AG09309 (cell line): ENCODE data around the gene NR2E3.

ENCODE experiments used
- DNase-seq: peaks from one replicate; pipeline ENCODE4 v3.0.0-alpha.2; 2010; ENCODE audit warnings: low read depth
- H3K4me3 ChIP-seq: 2 replicates; pipeline ENCODE4 v1.5.1; 2011; ENCODE audit warnings: mild to moderate bottlenecking, low read depth, low read length, moderate library complexity; ENCODE audit not compliant: control insufficient read depth
- TF ChIP-seq, protein P1 (sequence below): IDR thresholded peaks from 2 replicates; pipeline ENCODE4 v1.5.1; 2011; ENCODE audit warnings: mild to moderate bottlenecking, low read depth, low read length, inconsistent platforms; ENCODE audit not compliant: insufficient read depth, control insufficient read depth; ENCODE audit errors: missing control alignments

Gene NR2E3

DNA sequence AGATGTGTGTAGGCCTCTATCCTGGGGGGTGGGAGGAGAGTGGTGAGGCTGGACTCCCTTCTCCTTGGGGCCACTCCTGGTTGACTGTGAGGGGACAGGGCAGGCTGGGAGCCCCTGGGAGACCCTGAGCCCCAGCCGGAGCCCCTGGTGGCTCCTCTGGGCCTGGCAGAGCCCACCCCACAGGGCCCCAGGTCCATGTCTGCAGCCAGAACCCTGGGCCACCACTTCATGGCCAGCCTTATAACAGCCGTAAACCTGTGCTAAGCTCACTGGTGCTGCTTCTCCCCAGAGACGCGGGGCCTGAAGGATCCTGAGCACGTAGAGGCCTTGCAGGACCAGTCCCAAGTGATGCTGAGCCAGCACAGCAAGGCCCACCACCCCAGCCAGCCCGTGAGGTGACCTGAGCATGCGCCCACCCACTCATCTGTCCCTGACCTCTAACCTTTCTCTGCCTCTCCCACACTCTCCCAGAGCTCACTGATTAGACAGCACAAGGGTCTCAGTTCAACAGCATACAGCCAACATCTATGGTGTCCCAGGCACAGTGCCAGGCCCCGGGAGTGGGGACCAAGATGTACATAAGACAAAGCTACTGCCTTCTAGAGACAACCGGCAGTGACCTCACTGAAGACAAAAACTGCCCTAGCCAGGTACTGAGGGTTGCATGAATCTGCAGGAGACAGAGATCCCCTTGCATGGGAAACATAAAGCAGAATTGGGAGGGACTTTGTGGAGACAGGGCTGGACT lies 3.5 kb downstream of the NR2E3 start:
- H3K4me3 ChIP-seq: no peak overlapping the region
- TF ChIP-seq, protein P1, sequence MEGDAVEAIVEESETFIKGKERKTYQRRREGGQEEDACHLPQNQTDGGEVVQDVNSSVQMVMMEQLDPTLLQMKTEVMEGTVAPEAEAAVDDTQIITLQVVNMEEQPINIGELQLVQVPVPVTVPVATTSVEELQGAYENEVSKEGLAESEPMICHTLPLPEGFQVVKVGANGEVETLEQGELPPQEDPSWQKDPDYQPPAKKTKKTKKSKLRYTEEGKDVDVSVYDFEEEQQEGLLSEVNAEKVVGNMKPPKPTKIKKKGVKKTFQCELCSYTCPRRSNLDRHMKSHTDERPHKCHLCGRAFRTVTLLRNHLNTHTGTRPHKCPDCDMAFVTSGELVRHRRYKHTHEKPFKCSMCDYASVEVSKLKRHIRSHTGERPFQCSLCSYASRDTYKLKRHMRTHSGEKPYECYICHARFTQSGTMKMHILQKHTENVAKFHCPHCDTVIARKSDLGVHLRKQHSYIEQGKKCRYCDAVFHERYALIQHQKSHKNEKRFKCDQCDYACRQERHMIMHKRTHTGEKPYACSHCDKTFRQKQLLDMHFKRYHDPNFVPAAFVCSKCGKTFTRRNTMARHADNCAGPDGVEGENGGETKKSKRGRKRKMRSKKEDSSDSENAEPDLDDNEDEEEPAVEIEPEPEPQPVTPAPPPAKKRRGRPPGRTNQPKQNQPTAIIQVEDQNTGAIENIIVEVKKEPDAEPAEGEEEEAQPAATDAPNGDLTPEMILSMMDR: no peak
- no peak for DNase-seq

DNA sequence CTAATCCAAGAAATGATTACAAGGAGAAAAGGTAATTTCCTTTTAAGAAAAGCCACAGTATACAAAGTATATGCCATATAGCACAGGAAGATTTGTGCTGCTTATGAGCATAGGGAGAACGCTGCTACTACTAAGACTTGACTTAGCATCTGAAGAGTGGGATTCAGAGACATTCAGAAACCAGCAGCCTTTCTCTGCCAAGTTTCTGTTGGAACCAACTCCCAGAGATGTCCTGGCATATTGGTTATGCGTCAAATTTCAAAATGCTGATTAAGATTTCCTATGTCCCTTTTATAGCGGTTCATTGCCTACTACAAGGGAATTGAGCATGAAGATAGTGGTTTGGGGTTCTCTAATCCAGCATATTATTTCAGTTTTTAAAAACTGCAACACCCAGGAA lies 4.9 kb downstream of the NR2E3 start:
- TF ChIP-seq, protein P1: no peak
- H3K4me3 ChIP-seq: no peak overlapping the region
- no peak for DNase-seq

DNA sequence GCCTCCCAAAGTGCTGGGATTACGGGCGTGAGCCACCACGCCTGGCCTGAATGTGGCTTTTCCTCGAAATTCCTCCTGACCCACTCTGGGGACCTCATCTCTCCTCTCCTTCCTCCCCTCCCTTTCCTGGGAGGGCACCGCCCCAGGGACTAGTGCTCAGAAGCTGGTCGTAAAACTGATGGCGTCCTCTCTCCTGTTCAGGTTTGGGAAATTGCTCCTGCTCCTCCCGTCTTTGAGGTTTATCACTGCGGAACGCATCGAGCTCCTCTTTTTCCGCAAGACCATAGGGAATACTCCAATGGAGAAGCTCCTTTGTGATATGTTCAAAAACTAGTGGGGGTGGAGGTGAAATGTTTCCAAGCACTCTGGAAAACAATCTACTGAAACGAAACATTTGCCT lies 7.0 kb downstream of the NR2E3 start:
- no peak overlapping the region for H3K4me3 ChIP-seq
- TF ChIP-seq, protein P1: no peak
- no peak for DNase-seq

DNA sequence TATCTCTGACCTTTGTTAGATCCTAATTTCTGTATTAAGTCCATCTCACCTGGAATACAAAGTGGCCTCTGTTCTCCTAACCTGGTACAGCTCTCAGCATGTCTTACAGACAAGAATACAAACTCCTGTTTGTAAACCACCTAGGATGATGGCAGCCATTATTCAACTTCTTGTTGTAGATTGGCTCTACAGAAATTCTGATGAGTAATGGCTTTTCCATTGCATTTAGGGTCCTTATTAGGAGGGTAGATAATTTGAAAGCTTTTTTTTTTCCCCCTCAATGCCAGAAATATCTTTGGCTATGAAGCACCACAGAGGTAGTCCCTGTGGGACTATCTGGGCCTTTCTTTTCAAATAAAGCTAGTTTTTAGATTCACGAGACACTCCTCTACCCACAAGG lies 9.8 kb downstream of the NR2E3 start:
- H3K4me3 ChIP-seq: no peak overlapping the region
- TF ChIP-seq, protein P1: no peak
- DNase-seq: no peak

DNA sequence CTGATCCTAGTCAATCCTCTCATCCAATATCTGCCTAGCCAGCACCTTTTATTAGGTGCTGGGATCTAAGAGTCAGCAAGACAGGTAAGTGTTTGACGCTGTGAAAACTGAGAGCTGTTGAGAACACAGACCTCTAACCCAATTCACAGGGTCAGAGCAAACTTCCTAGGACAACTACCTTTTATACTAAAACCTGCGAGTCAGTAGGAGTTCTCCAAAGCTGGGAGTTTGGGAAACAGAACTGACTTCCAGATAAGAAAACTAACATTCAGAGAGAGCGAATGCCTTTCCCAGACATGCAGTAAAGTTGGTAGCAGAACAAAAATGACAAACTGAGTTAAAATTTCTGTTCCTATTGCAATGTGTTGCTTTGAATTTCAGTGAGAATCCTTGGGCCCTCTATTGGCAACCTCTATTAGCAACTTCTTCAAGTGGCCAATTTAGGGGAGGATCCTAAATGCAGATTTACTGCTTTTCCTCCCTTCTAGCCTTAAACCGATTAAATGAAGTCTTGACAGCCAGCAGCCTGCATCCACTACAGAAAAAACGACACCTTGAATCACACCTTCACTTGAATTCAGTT lies 11.3 kb downstream of the NR2E3 start:
- TF ChIP-seq, protein P1: no peak
- no peak for DNase-seq
- no peak overlapping the region for H3K4me3 ChIP-seq

DNA sequence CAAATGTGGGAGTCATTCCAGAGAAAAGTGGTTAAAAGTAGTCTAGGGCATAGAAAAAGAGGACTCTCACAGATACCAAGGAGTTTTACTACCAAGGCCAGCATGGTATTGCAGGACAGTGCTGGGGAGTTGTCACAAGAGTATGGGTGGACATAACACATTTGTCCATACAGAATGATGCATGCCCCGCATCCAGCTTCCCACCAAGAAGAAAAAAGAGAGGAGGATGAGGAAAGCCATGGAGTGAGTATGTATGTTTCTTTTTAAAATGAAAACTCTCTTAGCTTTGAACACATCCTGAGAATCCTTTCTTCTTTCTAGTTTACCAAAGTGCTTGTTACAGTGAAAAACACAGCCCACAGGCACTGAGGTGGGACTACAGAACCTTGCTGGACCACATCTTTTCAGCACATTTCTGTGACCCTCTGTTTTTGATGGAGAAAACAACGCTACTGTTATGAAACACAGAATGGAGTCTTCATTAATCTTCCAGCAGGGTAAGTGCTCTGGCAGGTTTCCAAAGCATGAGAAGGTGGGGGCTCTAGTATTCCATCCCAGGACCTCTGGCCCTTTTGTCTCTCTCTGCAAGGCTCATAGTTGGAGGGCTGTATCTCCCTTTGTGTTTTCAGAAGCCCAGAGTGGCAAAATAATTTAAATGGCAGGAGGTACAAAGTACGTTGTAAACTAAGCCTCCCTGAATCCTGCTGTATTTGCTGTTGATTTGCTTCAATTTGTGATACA lies 12.7 kb downstream of the NR2E3 start:
- DNase-seq: no peak
- no peak overlapping the region for H3K4me3 ChIP-seq
- TF ChIP-seq, protein P1: no peak
